Measurements from ENCODE around the gene ADAM19. TPM values are rescaled to one million over a fixed set of nuclear protein-coding genes. Genes with fewer than 3 reads are reported as not detected.
"Not testable (repeated sequence)": the region's sequence is repeated elsewhere in the genome, so short reads cannot be mapped to it uniquely, and the experiment has no call there.

The ADAM19 gene
- total RNA-seq, 1 donor from 2014 or later, result 64.5 TPM

GRCh38 chr5:157484768-157485167, 90.8 kb downstream of the ADAM19 start:
- Mint-ChIP-seq H3K9me3 (ENCODE audit: unreplicated experiment) (no peaks in the 10 kb centered on the region), H3K36me3 (ENCODE audit: unreplicated experiment) (peaks cover 54% of the 10 kb centered on the region), H3K27ac (ENCODE audit: unreplicated experiment) (no peak overlapping the region), H3K4me3 (ENCODE audit: unreplicated experiment) (no peak overlapping the region), H3K27me3 (ENCODE audit: unreplicated experiment) (no peaks in the 10 kb centered on the region), H3K4me1 (ENCODE audit: unreplicated experiment) (peaks cover 2% of the 10 kb centered on the region)
- no peak for DNase-seq (ENCODE audit: extremely low spot score, unreplicated experiment)
- TF ChIP-seq CTCF (IDR thresholded peaks at IDR 0.05), result no peak

GRCh38 chr5:157482702-157483101, 92.9 kb downstream of the ADAM19 start:
- DNase-seq (ENCODE audit: extremely low spot score, unreplicated experiment); H3K27me3 Mint-ChIP-seq (ENCODE audit: unreplicated experiment); H3K4me3 Mint-ChIP-seq (ENCODE audit: unreplicated experiment); H3K9me3 Mint-ChIP-seq (ENCODE audit: unreplicated experiment); H3K4me1 Mint-ChIP-seq (ENCODE audit: unreplicated experiment); H3K27ac Mint-ChIP-seq (ENCODE audit: unreplicated experiment): not testable (repeated sequence)
- peaks cover 45% of the 10 kb centered on the region for H3K36me3 Mint-ChIP-seq (ENCODE audit: unreplicated experiment)

- DNase-seq (ENCODE audit: extremely low spot score, unreplicated experiment), result no peak
- Mint-ChIP-seq H3K4me3 (ENCODE audit: unreplicated experiment) (no peak overlapping the region), H3K27me3 (ENCODE audit: unreplicated experiment) (no peaks in the 10 kb centered on the region), H3K9me3 (ENCODE audit: unreplicated experiment) (no peaks in the 10 kb centered on the region), H3K27ac (ENCODE audit: unreplicated experiment) (no peak overlapping the region), H3K4me1 (ENCODE audit: unreplicated experiment) (peaks cover 15% of the 10 kb centered on the region), H3K36me3 (ENCODE audit: unreplicated experiment) (peaks cover 39% of the 10 kb centered on the region)
- TF ChIP-seq CTCF (IDR thresholded peaks at IDR 0.05), result no peak
These were observed 93.9 kb downstream of the ADAM19 start for GRCh38 chr5:157481666-157482065.

GRCh38 chr5:157481265-157481664, 94.3 kb downstream of the ADAM19 start:
- no peaks in the 10 kb centered on the region for H3K9me3 Mint-ChIP-seq (ENCODE audit: unreplicated experiment)
- no peak overlapping the region for H3K4me3 Mint-ChIP-seq (ENCODE audit: unreplicated experiment)
- no peak for TF ChIP-seq CTCF (IDR thresholded peaks at IDR 0.05)
- no peak for DNase-seq (ENCODE audit: extremely low spot score, unreplicated experiment)
- no peak overlapping the region for H3K27ac Mint-ChIP-seq (ENCODE audit: unreplicated experiment)
- no peaks in the 10 kb centered on the region for H3K27me3 Mint-ChIP-seq (ENCODE audit: unreplicated experiment)
- H3K36me3 Mint-ChIP-seq (ENCODE audit: unreplicated experiment), result peaks cover 36% of the 10 kb centered on the region
- H3K4me1 Mint-ChIP-seq (ENCODE audit: unreplicated experiment), result peaks cover 18% of the 10 kb centered on the region

GRCh38 chr5:157479612-157480510, 95.7 kb downstream of the ADAM19 start:
- no peak overlapping the region for H3K27ac Mint-ChIP-seq (ENCODE audit: unreplicated experiment)
- H3K4me3 Mint-ChIP-seq (ENCODE audit: unreplicated experiment), result no peak overlapping the region
- peaks cover 31% of the 10 kb centered on the region for H3K36me3 Mint-ChIP-seq (ENCODE audit: unreplicated experiment)
- no peak for TF ChIP-seq CTCF (IDR thresholded peaks at IDR 0.05)
- peaks cover 25% of the 10 kb centered on the region for H3K4me1 Mint-ChIP-seq (ENCODE audit: unreplicated experiment)
- no peak for DNase-seq (ENCODE audit: extremely low spot score, unreplicated experiment)
- H3K27me3 Mint-ChIP-seq (ENCODE audit: unreplicated experiment), result no peaks in the 10 kb centered on the region
- H3K9me3 Mint-ChIP-seq (ENCODE audit: unreplicated experiment), result no peaks in the 10 kb centered on the region

Measured in osteocyte (in vitro differentiated cells).